Hepatocyte (in vitro differentiated cells): ENCODE measurements around the gene CAPN7. TPM values are rescaled to one million over a fixed set of nuclear protein-coding genes. Genes with fewer than 3 reads are reported as not detected.

Experiments
- DNase-seq: peaks from one replicate; pipeline ENCODE4 v3.0.0-alpha.2; 2016; ENCODE audit warnings: low spot score
- H2AFZ ChIP-seq: fragments of 200-600 bp; sonication (generic); 2 replicates; pipeline ENCODE4 v1.6.0; 2016; ENCODE audit warnings: antibody characterized with exemption, mild to moderate bottlenecking
- H3K27ac ChIP-seq: fragments of 200-600 bp; sonication (generic); 2 replicates; pipeline ENCODE4 v1.5.1; 2016; ENCODE audit warnings: mild to moderate bottlenecking
- H3K27me3 ChIP-seq: fragments of 200-600 bp; sonication (generic); 2 replicates; pipeline ENCODE4 v1.6.1; 2016
- H3K36me3 ChIP-seq: fragments of 200-600 bp; sonication (generic); replicated peaks from 2 replicates; pipeline ENCODE4 v1.5.1; 2016; ENCODE audit warnings: low read depth; ENCODE audit not compliant: insufficient read depth
- H3K4me1 ChIP-seq: fragments of 200-600 bp; sonication (generic); 2 replicates; pipeline ENCODE4 v1.5.1; 2016; ENCODE audit warnings: mild to moderate bottlenecking, moderate library complexity; ENCODE audit not compliant: insufficient read depth
- H3K4me2 ChIP-seq: fragments of 200-600 bp; sonication (generic); 2 replicates; pipeline ENCODE4 v1.6.0; 2016
- H3K4me3 ChIP-seq: fragments of 200-600 bp; sonication (generic); 2 replicates; pipeline ENCODE4 v1.5.1; 2016; ENCODE audit warnings: mild to moderate bottlenecking
- H3K79me2 ChIP-seq: fragments of 200-600 bp; sonication (generic); 2 replicates; pipeline ENCODE4 v1.6.0; 2017; ENCODE audit warnings: mild to moderate bottlenecking
- H3K9me2 ChIP-seq: fragments of 200-600 bp; sonication (generic); replicated peaks from 2 replicates; pipeline ENCODE4 v1.6.0; 2017; ENCODE audit warnings: mild to moderate bottlenecking; ENCODE audit not compliant: insufficient read depth
- H3K9me3 ChIP-seq: fragments of 200-600 bp; sonication (generic); 2 replicates; pipeline ENCODE4 v1.5.1; 2016; ENCODE audit warnings: low read depth, mild to moderate bottlenecking
- H4K20me1 ChIP-seq: fragments of 200-600 bp; sonication (generic); 2 replicates; pipeline ENCODE4 v1.6.0; 2016; ENCODE audit warnings: mild to moderate bottlenecking; ENCODE audit not compliant: insufficient read depth, poor library complexity, severe bottlenecking
- EZH2 ChIP-seq: fragments of 200-600 bp; sonication (generic); IDR thresholded peaks from 2 replicates; pipeline ENCODE4 v1.6.1; 2016; ENCODE audit warnings: antibody characterized with exemption, mild to moderate bottlenecking, borderline replicate concordance
- EZH2phosphoT487 ChIP-seq: fragments of 200-600 bp; sonication (generic); IDR thresholded peaks from one replicate; pipeline ENCODE4 v1.6.1; 2018; ENCODE audit warnings: antibody characterized with exemption, mild to moderate bottlenecking, low read depth, moderate library complexity; ENCODE audit not compliant: unreplicated experiment, severe bottlenecking
- WGBS: methylation state at CpG from one replicate; pipeline ENCODE4 v1.1.6; 2016; ENCODE audit warnings: low lambda C conversion rate; ENCODE audit errors: missing lambda C conversion rate; 5-methylcytosine and 5-hydroxymethylcytosine counted together
- polyA plus RNA-seq: library from polyadenylated mRNA; unstranded; fragments of >200 nt; fragmentation: Nextera tagmentation; extraction: Ambion mirVana; gene quantifications from 2 replicates; pipeline ENCODE4 v1.2.1, GENCODE V29; 2016
- total RNA-seq: library from RNA; depleted of rRNA; stranded (reverse); fragments of >200 nt; gene quantifications from 2 replicates; pipeline ENCODE4 v1.2.3, GENCODE V29; 2014
- TF ChIP-seq, protein P1 (sequence below): fragments of 200-600 bp; sonication (generic); IDR thresholded peaks from 2 replicates; pipeline ENCODE4 v1.5.1; 2016; ENCODE audit warnings: antibody characterized with exemption, mild to moderate bottlenecking; ENCODE audit not compliant: poor library complexity

Gene CAPN7
- total and polyA plus RNA-seq, 2 experiments from 2014 or later = 21.6 to 60.3 TPM

DNA sequence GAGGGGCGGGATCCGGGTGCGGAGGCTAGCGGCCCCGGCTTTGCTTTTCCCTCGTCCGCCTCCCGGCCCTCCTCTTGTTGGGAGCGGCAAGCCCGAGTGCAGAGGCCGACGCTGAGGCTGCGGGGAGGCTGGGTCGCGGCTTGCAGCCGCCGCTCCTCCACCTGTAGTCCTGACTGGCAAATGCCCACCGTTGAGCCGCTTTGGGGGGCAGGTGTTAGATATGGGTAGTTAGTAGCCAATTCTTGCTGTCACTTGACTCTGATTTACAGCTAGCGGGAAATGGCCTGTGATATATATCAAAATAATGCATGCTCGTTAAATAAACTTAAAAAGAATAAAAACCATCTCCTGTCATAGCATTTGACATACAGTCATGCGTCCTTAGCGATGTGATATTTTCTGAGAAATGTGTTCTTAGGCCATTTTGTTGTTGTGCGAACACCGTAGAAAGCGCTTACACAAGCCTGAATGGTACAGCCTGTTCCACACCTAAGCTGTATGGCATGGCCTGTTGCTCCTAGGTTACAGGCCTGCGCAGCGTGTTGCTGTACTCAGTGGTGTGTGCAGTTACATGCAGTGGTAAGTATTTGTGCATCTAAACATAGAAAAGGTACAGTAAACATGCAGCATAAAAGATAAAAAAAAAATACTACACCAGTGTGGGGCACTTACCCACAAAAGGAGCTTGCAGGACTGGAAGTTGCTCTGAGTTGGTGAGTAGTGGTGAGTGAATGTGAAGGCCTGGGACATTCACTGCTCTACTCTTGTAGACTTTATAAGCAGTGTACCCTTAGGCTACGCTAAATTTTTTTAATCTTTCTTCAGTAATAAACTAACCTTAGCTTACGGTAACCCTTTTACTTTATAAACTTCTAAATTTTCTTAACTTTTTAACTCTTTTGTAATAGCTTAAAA lies 873 bp downstream of the CAPN7 start:
- no peaks in the 10 kb centered on the region for H3K9me3 ChIP-seq
- peaks cover 8% of the 10 kb centered on the region for H3K4me1 ChIP-seq
- peak overlapping the region; percentile 92 for H2AFZ ChIP-seq
- peaks cover 49% of the 10 kb centered on the region for H4K20me1 ChIP-seq
- H3K27ac ChIP-seq = peak overlapping the region; percentile 99
- peak overlapping the region; percentile 87 for H3K4me2 ChIP-seq
- H3K36me3 ChIP-seq = no peaks in the 10 kb centered on the region
- TF ChIP-seq EZH2phosphoT487 = no peak
- TF ChIP-seq, protein P1, sequence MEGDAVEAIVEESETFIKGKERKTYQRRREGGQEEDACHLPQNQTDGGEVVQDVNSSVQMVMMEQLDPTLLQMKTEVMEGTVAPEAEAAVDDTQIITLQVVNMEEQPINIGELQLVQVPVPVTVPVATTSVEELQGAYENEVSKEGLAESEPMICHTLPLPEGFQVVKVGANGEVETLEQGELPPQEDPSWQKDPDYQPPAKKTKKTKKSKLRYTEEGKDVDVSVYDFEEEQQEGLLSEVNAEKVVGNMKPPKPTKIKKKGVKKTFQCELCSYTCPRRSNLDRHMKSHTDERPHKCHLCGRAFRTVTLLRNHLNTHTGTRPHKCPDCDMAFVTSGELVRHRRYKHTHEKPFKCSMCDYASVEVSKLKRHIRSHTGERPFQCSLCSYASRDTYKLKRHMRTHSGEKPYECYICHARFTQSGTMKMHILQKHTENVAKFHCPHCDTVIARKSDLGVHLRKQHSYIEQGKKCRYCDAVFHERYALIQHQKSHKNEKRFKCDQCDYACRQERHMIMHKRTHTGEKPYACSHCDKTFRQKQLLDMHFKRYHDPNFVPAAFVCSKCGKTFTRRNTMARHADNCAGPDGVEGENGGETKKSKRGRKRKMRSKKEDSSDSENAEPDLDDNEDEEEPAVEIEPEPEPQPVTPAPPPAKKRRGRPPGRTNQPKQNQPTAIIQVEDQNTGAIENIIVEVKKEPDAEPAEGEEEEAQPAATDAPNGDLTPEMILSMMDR = no peak
- TF ChIP-seq EZH2 = no peak
- no peaks in the 10 kb centered on the region for H3K27me3 ChIP-seq
- H3K9me2 ChIP-seq = no peaks in the 10 kb centered on the region
- peaks cover 56% of the 10 kb centered on the region for H3K79me2 ChIP-seq
- DNase-seq = peak; percentile 59
- H3K4me3 ChIP-seq = peak overlapping the region; percentile 91
- WGBS = 8% methylated on average over 24 of the region's 30 CpGs

DNA sequence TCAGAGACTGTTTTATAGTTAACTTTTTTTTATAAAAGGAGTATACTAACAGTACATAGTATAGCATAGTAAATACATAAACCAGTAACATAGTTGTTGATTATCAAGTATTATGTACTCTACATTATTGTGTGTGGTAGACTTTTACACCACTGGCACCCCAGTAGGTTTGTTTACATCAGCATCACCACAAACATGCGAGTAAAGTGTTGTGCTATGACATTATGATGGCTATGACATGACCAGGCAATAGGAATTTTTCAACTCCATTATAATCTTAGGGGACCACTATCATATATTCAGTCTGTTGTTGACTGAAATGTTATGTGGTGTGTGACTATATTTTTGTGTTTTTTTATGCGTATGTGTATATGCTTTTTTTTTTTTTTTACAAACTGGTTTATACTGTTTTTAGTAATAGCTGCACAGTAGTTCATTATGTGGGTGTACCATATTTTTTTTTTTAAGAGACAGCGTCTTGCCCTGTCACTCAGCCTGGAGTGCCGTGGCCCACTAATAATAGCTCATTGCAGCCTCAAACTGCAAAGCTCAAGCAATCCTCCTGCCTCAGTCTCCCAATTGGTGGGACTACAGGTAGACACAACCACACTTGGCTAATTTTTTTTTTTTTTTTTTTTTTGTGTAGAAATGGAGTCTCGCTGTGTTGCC lies 1.9 kb downstream of the CAPN7 start:
- DNase-seq = no peak
- Histone ChIP-seq H3K9me2 (no peaks in the 10 kb centered on the region), H2AFZ (no peak overlapping the region), H3K36me3 (no peaks in the 10 kb centered on the region), H3K27ac (peak overlapping the region; percentile 99), H3K9me3 (no peaks in the 10 kb centered on the region), H3K27me3 (no peaks in the 10 kb centered on the region), H3K79me2 (peaks cover 66% of the 10 kb centered on the region), H3K4me3 (peak overlapping the region; percentile 91), H4K20me1 (peaks cover 49% of the 10 kb centered on the region), H3K4me1 (peaks cover 8% of the 10 kb centered on the region), H3K4me2 (peak overlapping the region; percentile 87)
- TF ChIP-seq EZH2phosphoT487 (no peak), EZH2 (no peak)
- TF ChIP-seq, protein P1 = no peak
- WGBS = 88% methylated on average over 5 of the region's 5 CpGs

DNA sequence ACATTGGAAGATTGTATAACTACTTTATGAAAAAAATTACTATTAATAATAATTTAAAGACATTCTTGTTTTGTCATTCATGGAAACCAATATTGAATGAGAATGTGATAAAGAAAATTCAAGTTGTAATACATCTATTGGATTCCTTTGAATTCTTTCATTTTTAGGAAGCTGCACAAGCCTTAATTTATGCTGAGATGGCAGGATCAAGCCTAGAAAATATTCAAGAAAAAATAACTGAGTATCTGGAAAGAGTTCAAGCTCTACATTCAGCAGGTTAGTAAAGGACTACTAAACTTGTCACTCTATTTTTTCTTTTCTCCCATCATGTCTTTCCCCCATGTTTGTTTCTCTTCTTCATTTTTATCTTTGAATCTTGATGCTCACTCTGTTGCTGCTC lies 5.9 kb downstream of the CAPN7 start:
- Histone ChIP-seq H3K27ac (no peak overlapping the region), H3K36me3 (no peaks in the 10 kb centered on the region), H3K4me3 (no peak overlapping the region), H3K9me2 (no peaks in the 10 kb centered on the region), H3K27me3 (no peaks in the 10 kb centered on the region), H2AFZ (no peak overlapping the region), H3K9me3 (no peaks in the 10 kb centered on the region), H4K20me1 (peaks cover 46% of the 10 kb centered on the region), H3K79me2 (peaks cover 86% of the 10 kb centered on the region), H3K4me2 (no peak overlapping the region), H3K4me1 (peaks cover 8% of the 10 kb centered on the region)
- no peak for DNase-seq
- TF ChIP-seq EZH2phosphoT487 (no peak), EZH2 (no peak)
- TF ChIP-seq, protein P1 = no peak
